22Rv1 (cell line): ENCODE data around the gene ANGPT4.

Experiments
- ZFX ChIP-seq: fragments of 450-650 bp; IDR thresholded peaks from 2 replicates; pipeline ENCODE4 v1.6.1; 2017; ENCODE audit warnings: antibody characterized with exemption, borderline replicate concordance
- TF ChIP-seq, protein P1 (sequence below): fragments of 450-650 bp; IDR thresholded peaks from 2 replicates; pipeline ENCODE4 v1.5.1; 2017; ENCODE audit warnings: mild to moderate bottlenecking

DNA sequence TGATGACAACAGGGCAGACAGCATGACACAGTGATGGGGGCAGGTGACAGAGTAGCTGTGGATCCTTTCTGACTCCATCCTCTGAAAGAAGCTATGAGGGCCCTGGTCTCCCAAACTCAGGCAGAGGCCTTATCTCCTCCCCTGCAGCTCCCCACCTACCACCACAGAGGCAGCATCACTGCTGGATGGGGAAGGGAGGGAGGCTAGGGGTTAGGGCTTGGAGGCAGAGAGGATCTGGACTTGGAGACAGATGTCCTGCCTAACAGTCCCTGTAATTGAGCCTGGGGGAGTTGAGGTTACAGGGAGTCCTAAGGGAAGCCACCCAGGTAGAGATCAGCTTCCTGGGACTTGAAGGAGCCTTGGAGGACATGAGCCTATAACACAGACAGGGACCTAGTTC is 44.7 kb downstream of the ANGPT4 start:
- TF ChIP-seq, protein P1, sequence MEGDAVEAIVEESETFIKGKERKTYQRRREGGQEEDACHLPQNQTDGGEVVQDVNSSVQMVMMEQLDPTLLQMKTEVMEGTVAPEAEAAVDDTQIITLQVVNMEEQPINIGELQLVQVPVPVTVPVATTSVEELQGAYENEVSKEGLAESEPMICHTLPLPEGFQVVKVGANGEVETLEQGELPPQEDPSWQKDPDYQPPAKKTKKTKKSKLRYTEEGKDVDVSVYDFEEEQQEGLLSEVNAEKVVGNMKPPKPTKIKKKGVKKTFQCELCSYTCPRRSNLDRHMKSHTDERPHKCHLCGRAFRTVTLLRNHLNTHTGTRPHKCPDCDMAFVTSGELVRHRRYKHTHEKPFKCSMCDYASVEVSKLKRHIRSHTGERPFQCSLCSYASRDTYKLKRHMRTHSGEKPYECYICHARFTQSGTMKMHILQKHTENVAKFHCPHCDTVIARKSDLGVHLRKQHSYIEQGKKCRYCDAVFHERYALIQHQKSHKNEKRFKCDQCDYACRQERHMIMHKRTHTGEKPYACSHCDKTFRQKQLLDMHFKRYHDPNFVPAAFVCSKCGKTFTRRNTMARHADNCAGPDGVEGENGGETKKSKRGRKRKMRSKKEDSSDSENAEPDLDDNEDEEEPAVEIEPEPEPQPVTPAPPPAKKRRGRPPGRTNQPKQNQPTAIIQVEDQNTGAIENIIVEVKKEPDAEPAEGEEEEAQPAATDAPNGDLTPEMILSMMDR = no peak
- TF ChIP-seq ZFX = no peak
